Right renal cortex interstitium (tissue), 3 donors: ENCODE data around the gene HERC4. TPM values are rescaled to one million over a fixed set of nuclear protein-coding genes. Genes with fewer than 3 reads are reported as not detected.
"Not testable (repeated sequence)": the region's sequence is repeated elsewhere in the genome, so short reads cannot be mapped to it uniquely, and the experiment has no call there.

Experiments
- DNase-seq, 3 donors: peaks; one replicate each; pipeline ENCODE4 v3.0.0-alpha.2; 2013; ENCODE audit warnings: low read depth in 3 of 3, low spot score in 2 of 3
- polyA plus RNA-seq, 3 donors: library from polyadenylated mRNA; unstranded; fragments of 120-200 nt; gene quantifications; one replicate each; pipeline ENCODE4 v1.2.1, GENCODE V29; 2013; ENCODE audit not compliant: insufficient read length in 3 of 3

The HERC4 gene
- polyA plus RNA-seq, 3 donors: 43.6 to 45.8 (median 45.0) TPM

DNA sequence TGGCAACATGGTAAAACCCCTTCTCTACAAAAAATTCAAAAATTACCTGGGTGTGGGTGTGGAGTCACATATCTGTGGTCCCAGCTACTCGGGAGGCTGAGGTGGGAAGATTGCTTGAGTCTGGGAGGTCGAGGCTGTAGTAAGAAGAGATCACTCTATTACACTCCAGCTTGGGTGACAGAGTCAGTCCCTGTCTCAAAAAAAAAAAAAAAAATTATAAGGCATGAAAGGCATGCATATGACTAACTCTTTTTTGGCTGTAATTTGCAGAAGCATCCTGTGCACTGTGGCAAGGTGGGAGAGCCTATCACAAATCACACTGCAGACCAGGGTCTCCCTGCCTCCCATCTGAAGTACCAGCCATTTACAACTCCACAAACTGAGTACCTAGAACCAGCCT is 20.1 kb upstream of the HERC4 start:
- DNase-seq: no peak

GRCh38 chr10:68092512-68092911 is 17.4 kb upstream of the HERC4 start:
- no peak for DNase-seq

DNA sequence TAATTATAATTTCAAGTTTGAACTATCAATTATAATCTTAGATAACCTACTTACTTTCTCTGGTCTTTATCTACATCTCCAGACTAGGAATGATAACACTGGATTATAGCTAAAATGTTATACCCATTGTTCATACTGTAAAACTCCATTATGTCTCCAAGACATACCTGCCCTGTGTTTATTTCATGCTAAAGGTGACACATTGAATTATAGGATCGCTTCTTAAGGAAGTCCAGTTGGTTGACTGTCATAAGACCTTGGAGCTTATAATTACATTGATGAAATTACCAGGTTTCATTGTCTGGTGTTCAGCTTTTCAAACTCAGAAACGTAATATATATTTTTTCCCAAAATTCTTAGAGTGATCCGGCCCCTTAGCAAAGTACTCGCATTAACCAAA is 15.5 kb upstream of the HERC4 start:
- DNase-seq: no peak

GRCh38 chr10:68088740-68089139 is 13.7 kb upstream of the HERC4 start:
- DNase-seq: no peak

DNA sequence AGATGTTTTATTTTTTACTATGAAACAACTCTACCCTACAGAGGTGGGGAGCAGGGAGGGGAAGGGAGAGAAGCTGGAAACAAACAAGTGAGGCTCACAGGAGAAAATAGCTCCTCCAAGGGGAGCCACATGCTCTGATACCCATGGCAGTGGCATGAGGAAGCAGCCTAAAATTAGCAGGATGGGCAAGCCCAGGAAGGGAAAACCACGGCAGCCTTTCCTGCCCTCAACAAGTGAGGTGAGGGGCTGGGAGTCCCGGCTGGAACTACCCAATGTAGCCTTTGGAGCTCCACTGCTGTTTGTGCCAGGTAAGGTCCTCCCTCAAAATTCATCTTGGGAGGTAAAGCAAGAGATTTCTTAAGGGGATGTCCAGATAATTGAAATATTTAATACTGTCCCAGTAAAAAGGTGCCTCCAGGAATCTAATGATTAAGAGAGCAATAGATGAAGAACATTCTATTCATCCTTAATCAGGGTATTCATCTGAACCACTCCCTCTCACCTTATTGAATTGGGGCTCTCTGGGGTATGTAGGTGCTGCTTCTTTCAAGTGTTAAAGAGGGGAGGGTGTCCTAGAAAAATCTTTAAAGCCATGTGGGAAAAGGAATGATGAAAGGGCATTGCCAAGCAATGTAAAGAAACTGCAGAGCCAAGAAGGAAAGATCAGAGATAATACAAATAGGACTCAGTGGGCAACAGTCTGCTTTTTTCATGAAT is 12.8 kb upstream of the HERC4 start:
- DNase-seq: no peak

- no peak for DNase-seq
Measured at GRCh38 chr10:68086910-68087684, 12.0 kb upstream of the HERC4 start.

- no peak for DNase-seq
Measured at GRCh38 chr10:68086011-68086410, 10.9 kb upstream of the HERC4 start.

DNA sequence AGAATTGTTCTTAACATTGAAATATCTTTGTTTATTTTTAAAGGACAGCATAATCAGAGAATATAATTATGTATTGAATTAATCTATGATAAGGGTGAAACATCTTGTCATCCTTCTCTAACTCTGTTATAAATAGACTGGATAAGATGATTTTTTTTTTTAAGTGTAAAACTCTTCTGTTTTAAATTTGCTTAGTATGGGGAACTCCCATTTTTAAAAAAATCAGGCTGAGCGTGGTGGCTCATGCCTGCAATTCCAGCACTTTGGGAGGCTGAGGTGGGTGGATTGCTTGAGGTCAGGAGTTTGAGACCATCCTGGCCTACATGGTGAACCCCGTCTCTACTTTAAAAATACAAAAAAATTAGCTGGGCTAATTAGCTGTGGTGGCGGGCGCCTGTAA is 9.4 kb upstream of the HERC4 start:
- DNase-seq: no peak

- no peak for DNase-seq
Measured at GRCh38 chr10:68083953-68084352, 8.9 kb upstream of the HERC4 start.

DNA sequence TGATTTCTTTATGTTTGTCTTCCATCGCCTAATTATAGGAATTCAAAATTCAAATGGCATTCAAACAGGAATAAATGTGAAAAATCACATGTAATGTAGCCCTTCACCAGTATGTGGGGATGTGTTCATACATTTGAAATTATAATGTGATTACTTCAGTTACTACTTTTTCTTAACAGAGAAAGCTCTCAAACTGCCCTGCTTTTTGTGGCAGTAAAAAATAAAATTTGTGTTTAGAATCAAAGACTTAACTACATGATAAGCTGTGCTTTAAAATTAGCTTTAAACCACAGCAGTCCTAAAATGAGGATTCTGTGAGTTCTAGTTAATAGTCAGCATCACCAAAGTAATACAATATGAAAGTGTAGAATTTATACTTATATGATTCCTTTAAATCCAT is 7.8 kb upstream of the HERC4 start:
- no peak for DNase-seq

GRCh38 chr10:68081916-68082315 is 6.8 kb upstream of the HERC4 start:
- DNase-seq: no peak

- no peak for DNase-seq
Measured at GRCh38 chr10:68080853-68081431, 5.9 kb upstream of the HERC4 start.

DNA sequence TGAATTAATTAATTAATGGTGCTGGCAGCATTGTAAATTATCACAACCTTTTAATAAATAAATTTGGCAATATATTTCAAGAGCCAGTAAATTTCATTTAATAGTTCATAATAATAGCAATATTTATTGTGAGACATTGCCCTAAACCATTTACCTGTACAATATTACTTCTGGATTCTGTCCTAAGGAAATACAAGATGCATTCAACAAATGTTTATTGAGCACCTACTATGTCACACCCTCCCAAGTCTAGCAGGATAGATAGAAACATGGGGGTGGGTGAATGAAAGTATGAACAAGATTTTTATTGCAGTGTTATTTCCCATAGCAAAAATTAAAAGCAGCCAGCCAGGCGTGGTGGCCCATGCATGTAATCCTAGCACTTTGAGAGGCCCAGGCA is 4.4 kb upstream of the HERC4 start:
- no peak for DNase-seq

DNA sequence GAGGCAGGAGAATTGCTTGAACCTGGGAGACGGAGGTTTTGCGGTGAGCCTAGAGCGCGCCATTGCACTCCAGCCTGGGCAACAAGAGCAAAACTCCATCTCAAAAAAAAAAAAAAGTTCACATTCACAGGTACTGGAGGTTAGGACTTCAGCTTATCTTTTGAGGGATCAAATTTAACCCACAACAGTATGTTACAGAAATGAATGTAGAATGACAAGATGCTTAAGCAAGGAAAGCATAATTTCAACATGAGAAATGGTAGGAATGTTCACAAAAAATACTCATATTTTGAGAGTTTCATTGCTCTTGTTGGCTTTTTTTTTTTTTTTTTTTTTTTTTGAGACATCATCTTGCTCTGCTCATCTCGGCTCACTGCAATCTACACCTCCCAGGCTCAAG is 1.9 kb upstream of the HERC4 start:
- DNase-seq: no peak

DNA sequence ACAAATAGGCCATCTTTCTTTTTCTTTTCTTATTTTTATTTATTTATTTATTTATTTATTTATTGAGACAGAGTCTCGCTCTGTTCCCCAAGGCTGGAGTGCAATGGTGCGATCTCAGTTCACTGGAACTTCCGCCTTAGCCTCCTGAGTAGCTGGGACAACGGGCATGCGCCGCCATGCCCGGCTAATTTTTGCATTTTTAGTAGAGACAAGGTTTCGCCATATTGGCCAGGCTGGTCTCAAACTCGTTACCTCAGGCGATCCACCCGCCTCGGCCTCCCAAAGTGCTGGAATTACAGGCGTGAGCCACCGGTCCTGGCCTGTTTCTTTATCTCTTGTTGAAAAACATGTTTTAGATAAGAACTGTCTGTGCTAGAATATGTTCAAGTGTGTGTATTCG is 998 bp upstream of the HERC4 start:
- DNase-seq: not testable (repeated sequence)

DNA sequence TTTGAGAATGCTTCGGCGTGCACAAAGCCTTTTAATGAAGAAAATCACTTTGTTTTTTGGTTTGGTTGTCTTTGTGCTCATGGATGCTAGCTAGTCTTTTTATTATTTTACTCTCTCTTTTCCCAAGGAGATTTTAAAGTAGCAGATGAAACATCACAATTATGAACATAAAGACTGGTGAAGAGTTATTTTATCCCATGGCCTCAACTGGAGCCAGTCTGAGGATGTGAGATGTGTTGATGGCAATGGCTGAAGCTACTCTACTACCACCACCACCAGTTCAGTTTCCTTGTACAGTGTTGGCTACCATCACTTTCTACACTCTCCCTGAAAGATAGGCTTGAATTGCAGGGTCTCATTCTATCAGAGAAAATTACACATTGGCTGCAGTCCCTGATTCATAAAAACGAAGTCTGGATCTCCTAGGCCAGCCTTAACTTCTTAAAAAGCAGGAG is 494 bp upstream of the HERC4 start:
- DNase-seq: no peak

- DNase-seq: peak in 2 of 3 donors; percentile 13 to 16
Measured at GRCh38 chr10:68074031-68074774, 880 bp downstream of the HERC4 start.

GRCh38 chr10:68073631-68074030 is 1.5 kb downstream of the HERC4 start:
- no peak for DNase-seq

DNA sequence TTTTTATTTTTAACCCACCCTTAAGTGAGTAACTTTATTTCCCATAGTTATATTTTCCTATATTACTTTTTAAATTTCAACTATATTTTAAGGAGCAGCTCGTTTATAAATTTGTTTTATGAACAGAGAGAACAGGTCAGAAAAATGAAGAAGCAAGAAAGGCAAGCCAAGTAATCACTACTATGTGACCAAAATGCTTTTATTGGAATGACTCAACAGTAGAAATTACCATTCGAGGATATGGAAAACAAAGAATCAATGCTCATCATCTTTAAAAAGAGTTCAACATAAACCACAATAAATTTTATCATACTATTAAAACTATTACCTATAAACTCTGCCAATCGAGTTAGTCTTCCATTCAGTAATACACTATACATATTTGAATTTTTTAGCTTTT is 7.6 kb downstream of the HERC4 start:
- no peak for DNase-seq

DNA sequence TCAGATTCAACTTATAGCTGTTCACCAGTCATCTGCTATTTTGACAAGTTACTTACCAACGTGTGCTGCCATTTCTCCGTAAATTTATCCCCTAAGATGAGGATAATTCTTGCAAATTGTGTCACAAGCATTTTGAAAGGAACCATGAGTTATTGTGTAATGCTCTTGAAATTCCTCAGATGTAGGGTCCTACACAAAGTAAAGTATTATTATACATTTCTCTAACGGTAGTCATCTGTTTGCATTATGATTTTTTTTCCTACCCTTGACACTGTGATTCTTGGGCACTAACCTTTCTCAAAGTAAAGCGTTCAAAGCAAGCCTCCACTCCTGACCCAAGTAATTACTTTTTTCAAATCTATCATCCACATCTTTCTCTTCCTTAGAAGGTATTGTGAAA is 8.1 kb downstream of the HERC4 start:
- DNase-seq: no peak

DNA sequence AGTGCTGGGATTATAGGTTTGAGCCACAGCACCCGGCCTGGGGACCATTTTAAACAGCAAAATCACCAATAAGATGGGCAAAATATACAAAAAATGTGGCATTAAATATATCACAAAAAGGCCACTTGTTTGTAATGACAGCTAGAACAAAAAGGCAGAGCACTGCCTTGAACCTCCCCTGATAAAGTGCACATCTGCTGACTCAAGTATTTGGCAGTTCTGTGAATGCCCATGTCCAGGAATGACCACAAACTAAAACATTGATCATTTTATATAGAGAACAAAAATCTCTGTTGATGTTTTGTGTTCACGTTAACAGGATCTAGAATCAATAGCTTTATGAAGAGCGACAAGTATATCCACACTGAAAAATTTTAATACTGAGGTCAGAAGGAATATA is 21.5 kb downstream of the HERC4 start:
- DNase-seq: no peak
